Caco-2 (cell line): Measurements from ENCODE around the gene AIFM3. TPM values are rescaled to one million over a fixed set of nuclear protein-coding genes. Genes with fewer than 3 reads are reported as not detected.

Experiments
- BruUV-seq: library from RNA; stranded (reverse); fragments of 400-500 nt; replicated peaks from 2 replicates; lab custom pipeline; 2021; lab: Mats Ljungman, UMichigan
- CTCF ChIA-PET: fragments of 300-600 bp; sonication (Branson Sonifier 250); formaldehyde crosslinking; loops from one replicate; lab custom pipeline; 2022; ENCODE audit warnings: antibody characterized with exemption; lab: Charles Lee
- POLR2A ChIA-PET: fragments of 300-600 bp; sonication (Branson Sonifier 250); formaldehyde crosslinking; loops from one replicate; lab custom pipeline; 2022; ENCODE audit warnings: antibody characterized with exemption; lab: Charles Lee
- DNase-seq, 2 experiments: peaks; one replicate each; pipeline versions ENCODE4 v3.0.0 to v3.0.0-alpha.2; 2020 to 2022
- H3K27me3 ChIP-seq: replicated peaks from 2 replicates; pipeline ENCODE4 v1.6.0; 2011; ENCODE audit warnings: low read length; ENCODE audit not compliant: control insufficient read depth, insufficient read depth
- H3K36me3 ChIP-seq: 2 replicates; pipeline ENCODE4 v1.5.1; 2011; ENCODE audit warnings: low read length; ENCODE audit not compliant: control insufficient read depth, insufficient read depth
- H3K4me1 ChIP-seq: fragments of 250-450 bp; sonication (Bioruptor Pico); 2 replicates; pipeline ENCODE4 v1.5.1; 2020; ENCODE audit warnings: mild to moderate bottlenecking
- H3K4me3 ChIP-seq: 2 replicates; pipeline ENCODE4 v1.5.1; 2011; ENCODE audit warnings: low read depth, mild to moderate bottlenecking, control low read depth, low read length
- H3K9me3 ChIP-seq: fragments of 250-450 bp; sonication (Bioruptor Pico); 2 replicates; pipeline ENCODE4 v1.5.1; 2020; ENCODE audit warnings: mild to moderate bottlenecking, moderate library complexity
- H3K27ac Mint-ChIP-seq: one replicate; pipeline ENCODE4 v1.8.0; 2022; ENCODE audit warnings: mixed read lengths; ENCODE audit not compliant: unreplicated experiment
- H3K27me3 Mint-ChIP-seq: one replicate; pipeline ENCODE4 v1.8.0; 2022; ENCODE audit warnings: mixed read lengths; ENCODE audit not compliant: insufficient read depth, unreplicated experiment
- H3K36me3 Mint-ChIP-seq: one replicate; pipeline ENCODE4 v1.8.0; 2022; ENCODE audit warnings: mild to moderate bottlenecking, mixed read lengths; ENCODE audit not compliant: insufficient read depth, unreplicated experiment
- H3K4me1 Mint-ChIP-seq: one replicate; pipeline ENCODE4 v1.8.0; 2022; ENCODE audit warnings: low read depth, mixed read lengths; ENCODE audit not compliant: unreplicated experiment
- H3K4me3 Mint-ChIP-seq: one replicate; pipeline ENCODE4 v1.8.0; 2022; ENCODE audit warnings: mild to moderate bottlenecking, moderate library complexity, mixed read lengths; ENCODE audit not compliant: unreplicated experiment
- H3K9me3 Mint-ChIP-seq: one replicate; pipeline ENCODE4 v1.8.0; 2022; ENCODE audit warnings: mixed read lengths; ENCODE audit not compliant: unreplicated experiment
- CTCF ChIP-seq, 2 experiments: fragments of 200-600 bp in 1 of 2; IDR thresholded peaks; 1 replicate in 1 of 2; 2 replicates in 1 of 2; pipeline versions ENCODE4 v1.5.1 to v1.8.0; 2011 to 2022; ENCODE audit warnings: antibody characterized with exemption in 1 of 2, control low read depth in 1 of 2, inconsistent platforms in 1 of 2, low read depth in 1 of 2, low read length in 1 of 2, mild to moderate bottlenecking in 1 of 2, moderate library complexity in 1 of 2; ENCODE audit not compliant: insufficient read depth in 1 of 2, severe bottlenecking in 1 of 2, unreplicated experiment in 1 of 2
- intact Hi-C: fragments of 100-400 bp; cut with micrococcal nuclease; formaldehyde crosslinking; loops from one replicate; pipeline ENCODE4 v1.10.0; 2022; ENCODE audit not compliant: unreplicated experiment
- total RNA-seq: library from RNA; stranded (reverse); gene quantifications from 2 replicates; pipeline ENCODE4 v1.2.3, GENCODE V29; 2022

The AIFM3 gene
- total RNA-seq, 1 experiment from 2014 or later: 0.73 TPM

GRCh38 chr22:20996598-20997535, 29.8 kb downstream of the AIFM3 start:
- H3K36me3 Mint-ChIP-seq: peaks cover 57% of the 10 kb centered on the region
- ChIA-PET POLR2A (no interaction called here), CTCF (no interaction called here)
- H3K9me3 Mint-ChIP-seq: no peaks in the 10 kb centered on the region
- no peak overlapping the region for H3K27ac Mint-ChIP-seq
- Histone ChIP-seq H3K4me3 (no peak overlapping the region), H3K4me1 (peaks cover 9% of the 10 kb centered on the region), H3K9me3 (no peaks in the 10 kb centered on the region), H3K27me3 (no peaks in the 10 kb centered on the region), H3K36me3 (no peaks in the 10 kb centered on the region; the same call in none of the 2 replicates)
- H3K4me1 Mint-ChIP-seq: no peaks in the 10 kb centered on the region
- intact Hi-C loops: no loop called here
- DNase-seq: no peak
- H3K27me3 Mint-ChIP-seq: no peaks in the 10 kb centered on the region
- H3K4me3 Mint-ChIP-seq: no peak overlapping the region
- TF ChIP-seq CTCF (IDR thresholded peaks at IDR 0.05; ENCODE audit: insufficient read depth in 1 of 2, low read depth in 1 of 2, low read length in 1 of 2, severe bottlenecking in 1 of 2, unreplicated experiment in 1 of 2): no peak
- no TSS peak for BruUV-seq

GRCh38 chr22:20997536-20998257, 30.6 kb downstream of the AIFM3 start:
- ChIA-PET POLR2A (no interaction called here), CTCF (interaction anchor here (1.0 kb wide), 1 partner anchor 16 kb away, joined by 3 read pairs; the partner anchor contains the start of gene LZTR1)
- H3K4me1 Mint-ChIP-seq: peaks cover 2% of the 10 kb centered on the region
- H3K4me1 ChIP-seq: peaks cover 9% of the 10 kb centered on the region
- H3K36me3 ChIP-seq: no peaks in the 10 kb centered on the region; the same call in 1 of the 2 replicates
- DNase-seq: no peak
- H3K4me3 Mint-ChIP-seq: no peak overlapping the region
- BruUV-seq: no TSS peak
- no peaks in the 10 kb centered on the region for H3K27me3 ChIP-seq
- H3K27ac Mint-ChIP-seq: no peak overlapping the region
- H3K9me3 Mint-ChIP-seq: no peaks in the 10 kb centered on the region
- peaks cover 61% of the 10 kb centered on the region for H3K36me3 Mint-ChIP-seq
- no peak overlapping the region for H3K4me3 ChIP-seq
- no peak for TF ChIP-seq CTCF (IDR thresholded peaks at IDR 0.05; ENCODE audit: insufficient read depth in 1 of 2, low read depth in 1 of 2, low read length in 1 of 2, severe bottlenecking in 1 of 2, unreplicated experiment in 1 of 2)
- intact Hi-C loops: no loop called here
- H3K9me3 ChIP-seq: no peaks in the 10 kb centered on the region
- H3K27me3 Mint-ChIP-seq: no peaks in the 10 kb centered on the region
